ENCODE results near the gene SPEM3. TPM values are rescaled to one million over a fixed set of nuclear protein-coding genes. Genes with fewer than 3 reads are reported as not detected.

Gene SPEM3
- total and polyA plus RNA-seq, 2 of the 13 experiments (the other 11 are each of a cell fraction or from before 2014, with no cell fraction given) = not detected

GRCh38 chr17:7394452-7395191 is 34.0 kb upstream of the SPEM3 start, which contains the start of gene PLSCR3 (continued):
- TF ChIP-seq IRF9 (CRISPR knock-in tag; IDR thresholded peaks at IDR 0.05; ENCODE audit: borderline replicate concordance) (no peak), ZNF879 (CRISPR knock-in tag; IDR thresholded peaks at IDR 0.05) (no peak), SMAD1 (CRISPR knock-in tag; IDR thresholded peaks at IDR 0.05; ENCODE audit: borderline replicate concordance, low read depth) (no peak), ZNF883 (CRISPR knock-in tag; IDR thresholded peaks at IDR 0.05; ENCODE audit: not compliant biosample characterization) (peak; percentile 77), RFX5 (IDR thresholded peaks at IDR 0.05; ENCODE audit: low read depth, low read length) (no peak), SNAI1 (CRISPR knock-in tag; IDR thresholded peaks at IDR 0.05; ENCODE audit: borderline replicate concordance) (no peak), SMC3 (IDR thresholded peaks at IDR 0.05; ENCODE audit: low read length) (no peak), ZNF30 (CRISPR knock-in tag; IDR thresholded peaks at IDR 0.05) (no peak), CHD4 (IDR thresholded peaks at IDR 0.05; ENCODE audit: borderline replicate concordance, low read length) (no peak), NR2F2 (IDR thresholded peaks at IDR 0.05; ENCODE audit: borderline replicate concordance, low read depth) (no peak), ZNF256 (CRISPR knock-in tag; conservative IDR thresholded peaks at IDR 0.05) (no peak), ATF7-NPFF (CRISPR knock-in tag; IDR thresholded peaks at IDR 0.05; ENCODE audit: low read depth) (peak; percentile 81), ZNF335 (CRISPR knock-in tag; IDR thresholded peaks at IDR 0.05) (no peak), TCF12 (IDR thresholded peaks at IDR 0.05) (no peak), TCF12 (CRISPR knock-in tag; IDR thresholded peaks at IDR 0.05) (no peak), RELA (CRISPR knock-in tag; IDR thresholded peaks at IDR 0.05) (no peak), SRY (CRISPR knock-in tag; IDR thresholded peaks at IDR 0.05) (no peak; the same call in 1 of the 2 replicates), ZNF616 (CRISPR knock-in tag; IDR thresholded peaks at IDR 0.05; ENCODE audit: low read depth) (no peak), RORA (CRISPR knock-in tag; IDR thresholded peaks at IDR 0.05) (no peak), ZNF615 (CRISPR knock-in tag; IDR thresholded peaks at IDR 0.05; ENCODE audit: borderline replicate concordance) (no peak), KLF13 (CRISPR knock-in tag; IDR thresholded peaks at IDR 0.05) (no peak), ETS1 (CRISPR knock-in tag; IDR thresholded peaks at IDR 0.05) (no peak), PTBP1 (IDR thresholded peaks at IDR 0.05; ENCODE audit: low read depth, low read length, poor library complexity, severe bottlenecking) (no peak), HIVEP1 (CRISPR knock-in tag; IDR thresholded peaks at IDR 0.05) (no peak), TBX3 (IDR thresholded peaks at IDR 0.05; ENCODE audit: borderline replicate concordance) (no peak), NFKBIZ (CRISPR knock-in tag; IDR thresholded peaks at IDR 0.05) (no peak), U2AF1 (optimal IDR thresholded peaks at IDR 0.05; ENCODE audit: low read depth, low read length) (no peak), IKZF5 (CRISPR knock-in tag; IDR thresholded peaks at IDR 0.05) (peak; percentile 74; the same call in 1 of the 2 replicates), ZNF451 (CRISPR knock-in tag; IDR thresholded peaks at IDR 0.05) (no peak)

Measured in HepG2 (cell line).